Loucy (cell line): ENCODE data around the gene ROBO1.

Source experiments
- H2AFZ ChIP-seq: fragments of 200-600 bp; sonication (generic); 2 replicates; pipeline ENCODE4 v1.6.0; 2016; ENCODE audit warnings: antibody characterized with exemption, mild to moderate bottlenecking, low read length, moderate library complexity
- H3F3A ChIP-seq: fragments of 200-600 bp; 2 replicates; pipeline ENCODE4 v1.6.0; 2016; ENCODE audit warnings: antibody characterized with exemption, low read depth, mild to moderate bottlenecking
- H3K27me3 ChIP-seq: fragments of 200-600 bp; sonication (generic); 2 replicates; pipeline ENCODE4 v1.6.1; 2014; ENCODE audit warnings: low read length, mild to moderate bottlenecking; ENCODE audit not compliant: insufficient read depth, poor library complexity, severe bottlenecking
- H3K36me3 ChIP-seq: fragments of 200-600 bp; sonication (generic); 2 replicates; pipeline ENCODE4 v1.6.1; 2016; ENCODE audit warnings: low read length; ENCODE audit not compliant: insufficient read depth
- H3K4me1 ChIP-seq: fragments of 200-600 bp; sonication (generic); 2 replicates; pipeline ENCODE4 v1.5.1; 2014; ENCODE audit warnings: low read length, mild to moderate bottlenecking; ENCODE audit not compliant: insufficient read depth, poor library complexity, severe bottlenecking
- H3K4me2 ChIP-seq: fragments of 200-600 bp; sonication (generic); 2 replicates; pipeline ENCODE4 v1.6.0; 2014; ENCODE audit warnings: antibody characterized with exemption, low read length, low read depth, mild to moderate bottlenecking; ENCODE audit not compliant: poor library complexity, severe bottlenecking
- H3K4me3 ChIP-seq: fragments of 200-600 bp; sonication (generic); 2 replicates; pipeline ENCODE4 v1.5.1; 2014; ENCODE audit warnings: low read length, mild to moderate bottlenecking, mixed read lengths; ENCODE audit not compliant: poor library complexity, severe bottlenecking
- H3K79me2 ChIP-seq: fragments of 200-600 bp; sonication (generic); 2 replicates; pipeline ENCODE4 v1.6.1; 2014; ENCODE audit warnings: low read length; ENCODE audit not compliant: insufficient read depth
- H3K9ac ChIP-seq: fragments of 200-600 bp; sonication (generic); 2 replicates; pipeline ENCODE4 v1.6.0; 2014; ENCODE audit warnings: mild to moderate bottlenecking, low read depth, low read length, moderate library complexity; ENCODE audit not compliant: poor library complexity, severe bottlenecking
- H3K9me2 ChIP-seq: fragments of 200-600 bp; sonication (generic); replicated peaks from 2 replicates; pipeline ENCODE4 v1.6.1; 2016; ENCODE audit warnings: low read depth, low read length, mixed read lengths
- H3K9me3 ChIP-seq: fragments of 200-600 bp; sonication (generic); 2 replicates; pipeline ENCODE4 v1.6.1; 2014; ENCODE audit warnings: mild to moderate bottlenecking, antibody characterized with exemption, low read length, low read depth; ENCODE audit not compliant: insufficient read depth
- H4K20me1 ChIP-seq: fragments of 200-600 bp; sonication (generic); 2 replicates; pipeline ENCODE4 v1.6.0; 2014; ENCODE audit warnings: antibody characterized with exemption, low read length, mild to moderate bottlenecking; ENCODE audit not compliant: insufficient read depth, poor library complexity, severe bottlenecking
- EZH2phosphoT487 ChIP-seq: fragments of 200-600 bp; IDR thresholded peaks from 2 replicates; pipeline ENCODE4 v1.6.1; 2018; ENCODE audit warnings: antibody characterized with exemption, mild to moderate bottlenecking, moderate library complexity, borderline replicate concordance
- TF ChIP-seq, protein P1 (sequence below): fragments of 200-600 bp; sonication (generic); conservative IDR thresholded peaks from 2 replicates; pipeline ENCODE4 v1.5.1; 2014; ENCODE audit warnings: mild to moderate bottlenecking, antibody characterized with exemption, low read length

The ROBO1 gene

DNA sequence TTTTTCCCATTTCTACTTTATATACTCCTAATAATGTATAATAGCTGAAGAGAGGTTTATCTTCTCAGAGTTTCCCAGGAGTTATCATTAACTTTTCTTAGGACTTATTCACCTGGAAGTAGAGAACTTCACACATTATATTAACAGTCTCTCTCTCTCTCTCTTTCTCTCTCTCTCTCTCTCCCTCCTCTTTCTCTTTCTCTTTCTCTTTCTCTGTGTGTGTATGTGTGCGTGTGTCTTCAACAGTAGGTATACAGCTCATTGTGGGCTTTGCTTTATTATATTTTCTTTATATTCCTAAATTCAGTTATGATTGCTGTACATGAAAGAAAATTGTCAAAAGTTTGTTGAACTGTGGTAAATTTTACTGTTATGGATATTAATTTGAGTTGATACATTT is 353.8 kb downstream of the ROBO1 start:
- Histone ChIP-seq H3K36me3 (no peaks in the 10 kb centered on the region), H3K9me3 (no peaks in the 10 kb centered on the region), H3K4me2 (no peak overlapping the region), H2AFZ (no peak overlapping the region), H3K4me1 (no peaks in the 10 kb centered on the region), H3K27me3 (no peaks in the 10 kb centered on the region), H3K9me2 (no peaks in the 10 kb centered on the region), H3K79me2 (no peaks in the 10 kb centered on the region), H4K20me1 (no peaks in the 10 kb centered on the region), H3K9ac (no peak overlapping the region), H3K4me3 (no peak overlapping the region), H3F3A (no peaks in the 10 kb centered on the region)
- TF ChIP-seq, protein P1, sequence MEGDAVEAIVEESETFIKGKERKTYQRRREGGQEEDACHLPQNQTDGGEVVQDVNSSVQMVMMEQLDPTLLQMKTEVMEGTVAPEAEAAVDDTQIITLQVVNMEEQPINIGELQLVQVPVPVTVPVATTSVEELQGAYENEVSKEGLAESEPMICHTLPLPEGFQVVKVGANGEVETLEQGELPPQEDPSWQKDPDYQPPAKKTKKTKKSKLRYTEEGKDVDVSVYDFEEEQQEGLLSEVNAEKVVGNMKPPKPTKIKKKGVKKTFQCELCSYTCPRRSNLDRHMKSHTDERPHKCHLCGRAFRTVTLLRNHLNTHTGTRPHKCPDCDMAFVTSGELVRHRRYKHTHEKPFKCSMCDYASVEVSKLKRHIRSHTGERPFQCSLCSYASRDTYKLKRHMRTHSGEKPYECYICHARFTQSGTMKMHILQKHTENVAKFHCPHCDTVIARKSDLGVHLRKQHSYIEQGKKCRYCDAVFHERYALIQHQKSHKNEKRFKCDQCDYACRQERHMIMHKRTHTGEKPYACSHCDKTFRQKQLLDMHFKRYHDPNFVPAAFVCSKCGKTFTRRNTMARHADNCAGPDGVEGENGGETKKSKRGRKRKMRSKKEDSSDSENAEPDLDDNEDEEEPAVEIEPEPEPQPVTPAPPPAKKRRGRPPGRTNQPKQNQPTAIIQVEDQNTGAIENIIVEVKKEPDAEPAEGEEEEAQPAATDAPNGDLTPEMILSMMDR = no peak
- no peak for TF ChIP-seq EZH2phosphoT487

DNA sequence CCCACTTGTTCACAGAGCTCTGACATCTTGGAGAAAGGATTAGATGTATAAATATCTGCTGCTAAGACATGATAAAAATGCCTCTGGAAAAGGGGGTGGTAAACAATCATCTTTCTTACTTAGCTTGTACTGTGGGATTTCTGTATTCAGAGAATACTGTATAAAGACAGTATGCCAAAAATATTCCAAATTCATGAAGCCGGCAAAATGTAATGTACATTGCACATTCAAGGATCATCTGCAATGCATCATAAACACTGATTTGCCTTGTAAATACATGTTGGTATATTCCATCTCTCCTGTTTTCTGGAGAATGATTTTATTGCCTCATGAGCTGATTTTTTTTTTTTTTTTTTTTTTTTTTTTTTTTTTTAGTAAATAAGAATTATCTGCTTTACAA is 355.3 kb downstream of the ROBO1 start:
- no peak overlapping the region for H2AFZ ChIP-seq
- H3K27me3 ChIP-seq = no peaks in the 10 kb centered on the region
- no peak overlapping the region for H3K9ac ChIP-seq
- H3K79me2 ChIP-seq = no peaks in the 10 kb centered on the region
- no peaks in the 10 kb centered on the region for H3K9me2 ChIP-seq
- H3K36me3 ChIP-seq = no peaks in the 10 kb centered on the region
- TF ChIP-seq, protein P1 = no peak
- TF ChIP-seq EZH2phosphoT487 = no peak
- no peaks in the 10 kb centered on the region for H3K4me1 ChIP-seq
- no peaks in the 10 kb centered on the region for H3K9me3 ChIP-seq
- no peaks in the 10 kb centered on the region for H4K20me1 ChIP-seq
- H3K4me2 ChIP-seq = no peak overlapping the region
- no peaks in the 10 kb centered on the region for H3F3A ChIP-seq
- H3K4me3 ChIP-seq = no peak overlapping the region

DNA sequence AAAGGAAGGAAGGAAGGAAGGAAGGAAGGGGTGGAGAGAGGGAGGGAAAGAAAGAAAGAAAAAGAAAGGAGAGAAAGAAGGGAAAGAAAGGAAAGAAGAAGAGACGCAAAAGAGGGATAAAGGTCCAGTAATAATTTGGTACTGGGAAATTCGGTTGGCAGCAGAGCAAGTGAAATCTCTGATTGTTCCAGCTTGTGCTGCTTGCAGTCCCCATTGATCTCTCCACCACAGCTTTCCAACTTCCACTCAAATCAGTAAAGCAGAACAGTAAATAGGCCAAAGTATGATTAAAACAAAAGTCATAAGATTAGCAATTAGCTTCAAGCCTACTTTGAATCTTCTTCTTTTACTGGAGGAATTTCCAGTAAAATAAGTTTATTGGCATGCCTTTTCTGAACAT is 357.2 kb downstream of the ROBO1 start:
- TF ChIP-seq EZH2phosphoT487 = no peak
- TF ChIP-seq, protein P1 = no peak
- no peak overlapping the region for H2AFZ ChIP-seq
- H3F3A ChIP-seq = no peaks in the 10 kb centered on the region
- H4K20me1 ChIP-seq = no peaks in the 10 kb centered on the region
- H3K9me3 ChIP-seq = no peaks in the 10 kb centered on the region
- no peaks in the 10 kb centered on the region for H3K27me3 ChIP-seq
- H3K36me3 ChIP-seq = no peaks in the 10 kb centered on the region
- no peak overlapping the region for H3K9ac ChIP-seq
- no peak overlapping the region for H3K4me2 ChIP-seq
- no peak overlapping the region for H3K4me3 ChIP-seq
- H3K79me2 ChIP-seq = no peaks in the 10 kb centered on the region
- no peaks in the 10 kb centered on the region for H3K9me2 ChIP-seq
- no peaks in the 10 kb centered on the region for H3K4me1 ChIP-seq
